Measurements from ENCODE around the gene RBPJ. TPM values are rescaled to one million over a fixed set of nuclear protein-coding genes. Genes with fewer than 3 reads are reported as not detected.

RBPJ gene
- total RNA-seq, 2 donors from 2014 or later = 32.6 to 53.2 TPM

GRCh38 chr4:26432419-26432818 is 111.6 kb downstream of the RBPJ start:
- no peak for DNase-seq
- no peak for ATAC-seq
- intact Hi-C loops (cut with DNase I, micrococcal nuclease) = no loop called here

- no peak for ATAC-seq
- no peak for DNase-seq
- intact Hi-C loops (cut with DNase I, micrococcal nuclease) = no loop called here
These were observed 112.7 kb downstream of the RBPJ start for GRCh38 chr4:26433556-26433955.

- ATAC-seq = no peak
- intact Hi-C loops (cut with DNase I, micrococcal nuclease) = no loop called here
- no peak for DNase-seq
These were observed 113.3 kb downstream of the RBPJ start for GRCh38 chr4:26434030-26434639.

GRCh38 chr4:26441102-26441501 is 120.3 kb downstream of the RBPJ start:
- intact Hi-C loops (cut with DNase I, micrococcal nuclease) = no loop called here
- DNase-seq (no peak), ATAC-seq (no peak)

- DNase-seq = no peak
- ATAC-seq = no peak
- intact Hi-C loops (cut with DNase I, micrococcal nuclease) = no loop called here
These were observed 121.0 kb downstream of the RBPJ start for GRCh38 chr4:26441771-26442170.

- ATAC-seq = no peak
- DNase-seq = no peak
- intact Hi-C loops (cut with DNase I, micrococcal nuclease) = no loop called here
These were observed 126.6 kb downstream of the RBPJ start for GRCh38 chr4:26447378-26447777.

GRCh38 chr4:26450418-26450817 is 129.6 kb downstream of the RBPJ start:
- no peak for DNase-seq
- no peak for ATAC-seq
- intact Hi-C loops (cut with DNase I, micrococcal nuclease) = loop anchor here in 1 of 2 donors (10.0 kb wide), 1 partner anchor 564 kb away; no protein-coding TSS in a partner anchor

- ATAC-seq (no peak), DNase-seq (no peak)
- intact Hi-C loops (cut with DNase I, micrococcal nuclease) = loop anchor here in 1 of 2 donors (10.0 kb wide), 1 partner anchor 563 kb away; no protein-coding TSS in a partner anchor
These were observed 130.8 kb downstream of the RBPJ start for GRCh38 chr4:26451597-26451996.

GRCh38 chr4:26452565-26453531 is 132.0 kb downstream of the RBPJ start:
- intact Hi-C loops (cut with DNase I, micrococcal nuclease) = loop anchor here in 1 of 2 donors (10.0 kb wide), 1 partner anchor 562 kb away; no protein-coding TSS in a partner anchor
- ATAC-seq (peak; percentile 28), DNase-seq (no peak)

GRCh38 chr4:26454961-26455360 is 134.1 kb downstream of the RBPJ start:
- intact Hi-C loops (cut with DNase I, micrococcal nuclease) = loop anchor here in 1 of 2 donors (10.0 kb wide), 1 partner anchor 560 kb away; no protein-coding TSS in a partner anchor
- no peak for ATAC-seq
- no peak for DNase-seq

GRCh38 chr4:26455571-26455970 is 134.8 kb downstream of the RBPJ start:
- no peak for DNase-seq
- intact Hi-C loops (cut with DNase I, micrococcal nuclease) = loop anchor here in 1 of 2 donors (10.0 kb wide), 1 partner anchor 559 kb away; no protein-coding TSS in a partner anchor
- no peak for ATAC-seq

- DNase-seq (no peak), ATAC-seq (no peak)
- intact Hi-C loops (cut with DNase I, micrococcal nuclease) = loop anchor here in 1 of 2 donors (10.0 kb wide), 1 partner anchor 557 kb away; no protein-coding TSS in a partner anchor
These were observed 136.6 kb downstream of the RBPJ start for GRCh38 chr4:26457412-26457811.

GRCh38 chr4:26458157-26458561 is 137.3 kb downstream of the RBPJ start:
- no peak for ATAC-seq
- no peak for DNase-seq
- intact Hi-C loops (cut with DNase I, micrococcal nuclease) = loop anchor here in 1 of 2 donors (10.0 kb wide), 1 partner anchor 557 kb away; no protein-coding TSS in a partner anchor

- intact Hi-C loops (cut with DNase I, micrococcal nuclease) = loop anchor here in 1 of 2 donors (10.0 kb wide), 1 partner anchor 556 kb away; no protein-coding TSS in a partner anchor
- DNase-seq = no peak
- peak; percentile 78 for ATAC-seq
These were observed 138.4 kb downstream of the RBPJ start for GRCh38 chr4:26459054-26459755.

GRCh38 chr4:26459756-26460530 is 139.1 kb downstream of the RBPJ start:
- intact Hi-C loops (cut with DNase I, micrococcal nuclease) = loop anchor here in 1 of 2 donors (10.0 kb wide), 1 partner anchor 555 kb away; no protein-coding TSS in a partner anchor
- DNase-seq = no peak
- ATAC-seq = no peak

GRCh38 chr4:26462874-26463273 is 142.1 kb downstream of the RBPJ start:
- ATAC-seq = no peak
- intact Hi-C loops (cut with DNase I, micrococcal nuclease) = no loop called here
- no peak for DNase-seq

GRCh38 chr4:26463386-26463785 is 142.6 kb downstream of the RBPJ start:
- intact Hi-C loops (cut with DNase I, micrococcal nuclease) = no loop called here
- DNase-seq = no peak
- ATAC-seq = no peak

GRCh38 chr4:26464420-26465095 is 143.7 kb downstream of the RBPJ start:
- ATAC-seq (no peak), DNase-seq (no peak)
- intact Hi-C loops (cut with DNase I, micrococcal nuclease) = no loop called here

Measured in left colon (tissue), 2 donors.